ENCODE results near the gene FRMPD4.
"Not testable (repeated sequence)": the region's sequence is repeated elsewhere in the genome, so short reads cannot be mapped to it uniquely, and the experiment has no call there.

The FRMPD4 gene

GRCh38 chrX:12542251-12542650 lies 404.0 kb downstream of the FRMPD4 start:
- DNase-seq, result not testable (repeated sequence)

- no peak for DNase-seq
Observed at GRCh38 chrX:12548341-12548740, 410.1 kb downstream of the FRMPD4 start.

GRCh38 chrX:12548746-12549145 lies 410.5 kb downstream of the FRMPD4 start:
- DNase-seq, result no peak

- no peak for DNase-seq
Observed at GRCh38 chrX:12554206-12554605, 415.9 kb downstream of the FRMPD4 start.

- DNase-seq, result no peak
Observed at GRCh38 chrX:12563121-12563520, 424.8 kb downstream of the FRMPD4 start.

GRCh38 chrX:12564221-12564620 lies 425.9 kb downstream of the FRMPD4 start:
- DNase-seq, result no peak

GRCh38 chrX:12567857-12568256 lies 429.6 kb downstream of the FRMPD4 start:
- DNase-seq, result no peak

- no peak for DNase-seq
Observed at GRCh38 chrX:12570859-12571501, 432.7 kb downstream of the FRMPD4 start.

- DNase-seq, result no peak
Observed at GRCh38 chrX:12579311-12579710, 441.0 kb downstream of the FRMPD4 start.

- DNase-seq, result no peak
Observed at GRCh38 chrX:12580548-12580947, 442.3 kb downstream of the FRMPD4 start.

- no peak for DNase-seq
Observed at GRCh38 chrX:12581546-12581945, 443.3 kb downstream of the FRMPD4 start.

GRCh38 chrX:12582649-12583048 lies 444.4 kb downstream of the FRMPD4 start:
- DNase-seq, result no peak

- no peak for DNase-seq
Observed at GRCh38 chrX:12583543-12583942, 445.3 kb downstream of the FRMPD4 start.

- no peak for DNase-seq
Observed at GRCh38 chrX:12595720-12596119, 457.4 kb downstream of the FRMPD4 start.

GRCh38 chrX:12610079-12610478 lies 471.8 kb downstream of the FRMPD4 start:
- no peak for DNase-seq

GRCh38 chrX:12611471-12611870 lies 473.2 kb downstream of the FRMPD4 start:
- DNase-seq, result no peak

GRCh38 chrX:12614266-12614665 lies 476.0 kb downstream of the FRMPD4 start:
- DNase-seq, result no peak

GRCh38 chrX:12615061-12615460 lies 476.8 kb downstream of the FRMPD4 start:
- DNase-seq, result no peak

GRCh38 chrX:12617241-12617640 lies 479.0 kb downstream of the FRMPD4 start:
- no peak for DNase-seq

- DNase-seq, result no peak
Observed at GRCh38 chrX:12647230-12647629, 509.0 kb downstream of the FRMPD4 start.

GRCh38 chrX:12648995-12649394 lies 510.7 kb downstream of the FRMPD4 start:
- no peak for DNase-seq

GRCh38 chrX:12657433-12657832 lies 519.2 kb downstream of the FRMPD4 start:
- no peak for DNase-seq

- no peak for DNase-seq
Observed at GRCh38 chrX:12657881-12658280, 519.6 kb downstream of the FRMPD4 start.

- DNase-seq, result no peak
Observed at GRCh38 chrX:12661464-12661863, 523.2 kb downstream of the FRMPD4 start.
